ENCODE results near the gene UBQLNL.

DNA sequence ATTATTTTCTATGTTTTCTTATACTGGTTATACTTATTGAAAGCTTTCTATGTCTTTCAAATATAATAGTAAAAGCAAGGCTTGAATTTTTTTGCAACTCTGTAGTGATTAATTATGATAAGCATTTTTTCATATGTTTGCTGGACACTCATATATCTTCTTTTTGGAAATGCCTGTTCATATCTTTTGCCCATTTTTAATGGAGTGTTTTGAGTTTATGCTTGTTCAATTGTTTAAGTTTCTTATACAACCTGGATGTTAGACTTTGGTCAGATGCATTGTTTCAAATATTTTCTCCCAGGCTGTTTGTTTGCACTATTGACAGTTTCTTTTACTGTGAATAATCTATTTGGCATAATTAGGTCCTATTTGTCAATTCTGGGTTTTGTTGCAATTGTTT is 20.0 kb upstream of the UBQLNL start:
- TF ChIP-seq, protein P1, sequence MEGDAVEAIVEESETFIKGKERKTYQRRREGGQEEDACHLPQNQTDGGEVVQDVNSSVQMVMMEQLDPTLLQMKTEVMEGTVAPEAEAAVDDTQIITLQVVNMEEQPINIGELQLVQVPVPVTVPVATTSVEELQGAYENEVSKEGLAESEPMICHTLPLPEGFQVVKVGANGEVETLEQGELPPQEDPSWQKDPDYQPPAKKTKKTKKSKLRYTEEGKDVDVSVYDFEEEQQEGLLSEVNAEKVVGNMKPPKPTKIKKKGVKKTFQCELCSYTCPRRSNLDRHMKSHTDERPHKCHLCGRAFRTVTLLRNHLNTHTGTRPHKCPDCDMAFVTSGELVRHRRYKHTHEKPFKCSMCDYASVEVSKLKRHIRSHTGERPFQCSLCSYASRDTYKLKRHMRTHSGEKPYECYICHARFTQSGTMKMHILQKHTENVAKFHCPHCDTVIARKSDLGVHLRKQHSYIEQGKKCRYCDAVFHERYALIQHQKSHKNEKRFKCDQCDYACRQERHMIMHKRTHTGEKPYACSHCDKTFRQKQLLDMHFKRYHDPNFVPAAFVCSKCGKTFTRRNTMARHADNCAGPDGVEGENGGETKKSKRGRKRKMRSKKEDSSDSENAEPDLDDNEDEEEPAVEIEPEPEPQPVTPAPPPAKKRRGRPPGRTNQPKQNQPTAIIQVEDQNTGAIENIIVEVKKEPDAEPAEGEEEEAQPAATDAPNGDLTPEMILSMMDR (optimal IDR thresholded peaks at IDR 0.05 in 1 of 3, IDR thresholded peaks at IDR 0.05 in 1 of 3, conservative IDR thresholded peaks at IDR 0.05 in 1 of 3; ENCODE audit: extremely low read depth in 1 of 3, insufficient read depth in 2 of 3, low read length in 3 of 3), result no peak
- TF ChIP-seq EZH2 (IDR thresholded peaks at IDR 0.05; ENCODE audit: low read length), result no peak

All from keratinocyte (primary cell).